Measurements from ENCODE around the gene P2RY2.

- no peak for TF ChIP-seq EZH2 (IDR thresholded peaks at IDR 0.05)
- TF ChIP-seq CTCF (IDR thresholded peaks at IDR 0.05), result no peak
- no peak for TF ChIP-seq EZH2phosphoT487 (IDR thresholded peaks at IDR 0.05)
Measured at GRCh38 chr11:73249304-73249703, 31.2 kb downstream of the P2RY2 start.

Measured in neural progenitor cell (in vitro differentiated cells).